ENCODE measurements around the gene SLC4A8.

The SLC4A8 gene

GRCh38 chr12:51399891-51400290 lies 24.7 kb upstream of the SLC4A8 start:
- H3K27ac ChIP-seq = no peak overlapping the region
- TF ChIP-seq CTCF (conservative IDR thresholded peaks at IDR 0.05) = no peak

- no peak for TF ChIP-seq CTCF (conservative IDR thresholded peaks at IDR 0.05)
- no peak overlapping the region for H3K27ac ChIP-seq
Observed at GRCh38 chr12:51401020-51401419, 23.6 kb upstream of the SLC4A8 start.

- H3K27ac ChIP-seq = no peak overlapping the region
- TF ChIP-seq CTCF (conservative IDR thresholded peaks at IDR 0.05) = no peak
Observed at GRCh38 chr12:51401486-51401885, 23.1 kb upstream of the SLC4A8 start.

GRCh38 chr12:51401900-51402299 lies 22.7 kb upstream of the SLC4A8 start:
- no peak for TF ChIP-seq CTCF (conservative IDR thresholded peaks at IDR 0.05)
- H3K27ac ChIP-seq = no peak overlapping the region

- H3K27ac ChIP-seq = no peak overlapping the region
- TF ChIP-seq CTCF (conservative IDR thresholded peaks at IDR 0.05) = no peak
Observed at GRCh38 chr12:51403159-51403558, 21.5 kb upstream of the SLC4A8 start.

- TF ChIP-seq CTCF (conservative IDR thresholded peaks at IDR 0.05) = no peak
- no peak overlapping the region for H3K27ac ChIP-seq
Observed at GRCh38 chr12:51403681-51404136, 20.9 kb upstream of the SLC4A8 start.

- no peak overlapping the region for H3K27ac ChIP-seq
- no peak for TF ChIP-seq CTCF (conservative IDR thresholded peaks at IDR 0.05)
Observed at GRCh38 chr12:51404627-51405026, 20.0 kb upstream of the SLC4A8 start.

- no peak for TF ChIP-seq CTCF (conservative IDR thresholded peaks at IDR 0.05)
- H3K27ac ChIP-seq = no peak overlapping the region
Observed at GRCh38 chr12:51405801-51406207, 18.8 kb upstream of the SLC4A8 start.

Measured in VCaP (cell line).